HG02973 (cell line): ENCODE data around the gene PHYHD1.
A peak's percentile ranks its signal among the peaks of the same experiment; 100 is the strongest.
"Not testable (repeated sequence)": the region's sequence is repeated elsewhere in the genome, so short reads cannot be mapped to it uniquely, and the experiment has no call there.

Source experiments
- ATAC-seq: cut with Tn5 transposase; IDR thresholded peaks from one replicate; pipeline ENCODE4 v1.9.1; 2021; ENCODE audit warnings: moderate library complexity; ENCODE audit not compliant: unreplicated experiment

The PHYHD1 gene

GRCh38 chr9:128947527-128948301, 26.9 kb downstream of the PHYHD1 start, which contains the start of the genes DOLK and NUP188:
Gene DOLK, minus strand, starts transcription at chr9:128947603. Its CDS starts 300 bp downstream, at chr9:128947303.
Gene NUP188, plus strand, starts transcription at chr9:128947699. Its CDS starts 21 bp downstream, at chr9:128947720.
- peak; percentile 66 for ATAC-seq

GRCh38 chr9:128961403-128961802, 40.6 kb downstream of the PHYHD1 start:
- not testable (repeated sequence) for ATAC-seq

GRCh38 chr9:128969491-128969890, 48.7 kb downstream of the PHYHD1 start:
- no peak for ATAC-seq

GRCh38 chr9:128972956-128973355, 52.2 kb downstream of the PHYHD1 start:
- no peak for ATAC-seq

- no peak for ATAC-seq
These were observed 58.3 kb downstream of the PHYHD1 start for GRCh38 chr9:128979111-128979510.

GRCh38 chr9:128983536-128983935, 62.8 kb downstream of the PHYHD1 start:
- ATAC-seq = no peak

- ATAC-seq = no peak
These were observed 65.9 kb downstream of the PHYHD1 start for GRCh38 chr9:128986671-128987070.

GRCh38 chr9:128987805-128988204, 67.0 kb downstream of the PHYHD1 start:
- ATAC-seq = no peak
